ENCODE results near the gene ECE1.

DNA sequence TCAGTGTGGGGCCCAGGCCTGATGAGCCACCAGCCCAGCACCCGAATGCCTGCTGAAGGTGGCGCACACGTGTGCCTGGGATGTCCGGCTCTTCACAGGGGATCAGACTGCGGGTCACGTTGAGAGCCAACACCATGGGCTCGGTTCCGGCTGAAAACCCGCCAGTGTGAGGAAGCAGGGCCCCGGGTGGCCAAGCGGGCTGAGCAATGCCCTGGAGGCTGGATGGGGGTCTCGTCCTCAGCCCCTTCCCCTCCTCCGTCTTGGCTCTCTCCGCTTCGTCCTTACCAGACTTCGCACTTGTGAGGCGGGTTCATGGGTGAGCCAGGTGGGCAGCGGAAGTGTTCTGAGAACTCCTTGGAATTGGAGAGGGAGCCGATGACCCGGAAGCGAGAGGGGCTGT is 70.6 kb downstream of the ECE1 start:
- TF ChIP-seq, protein P1, sequence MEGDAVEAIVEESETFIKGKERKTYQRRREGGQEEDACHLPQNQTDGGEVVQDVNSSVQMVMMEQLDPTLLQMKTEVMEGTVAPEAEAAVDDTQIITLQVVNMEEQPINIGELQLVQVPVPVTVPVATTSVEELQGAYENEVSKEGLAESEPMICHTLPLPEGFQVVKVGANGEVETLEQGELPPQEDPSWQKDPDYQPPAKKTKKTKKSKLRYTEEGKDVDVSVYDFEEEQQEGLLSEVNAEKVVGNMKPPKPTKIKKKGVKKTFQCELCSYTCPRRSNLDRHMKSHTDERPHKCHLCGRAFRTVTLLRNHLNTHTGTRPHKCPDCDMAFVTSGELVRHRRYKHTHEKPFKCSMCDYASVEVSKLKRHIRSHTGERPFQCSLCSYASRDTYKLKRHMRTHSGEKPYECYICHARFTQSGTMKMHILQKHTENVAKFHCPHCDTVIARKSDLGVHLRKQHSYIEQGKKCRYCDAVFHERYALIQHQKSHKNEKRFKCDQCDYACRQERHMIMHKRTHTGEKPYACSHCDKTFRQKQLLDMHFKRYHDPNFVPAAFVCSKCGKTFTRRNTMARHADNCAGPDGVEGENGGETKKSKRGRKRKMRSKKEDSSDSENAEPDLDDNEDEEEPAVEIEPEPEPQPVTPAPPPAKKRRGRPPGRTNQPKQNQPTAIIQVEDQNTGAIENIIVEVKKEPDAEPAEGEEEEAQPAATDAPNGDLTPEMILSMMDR (IDR thresholded peaks at IDR 0.05): no peak
- TF ChIP-seq POLR2AphosphoS5 (IDR thresholded peaks at IDR 0.05) (no peak), EP300 (IDR thresholded peaks at IDR 0.05; ENCODE audit: low read depth) (no peak), POLR2A (IDR thresholded peaks at IDR 0.05) (no peak)

Measured in transverse colon (tissue), 4 donors.